ENCODE measurements around the gene SLC25A30.
A peak's percentile ranks its signal among the peaks of the same experiment; 100 is the strongest.

DNA sequence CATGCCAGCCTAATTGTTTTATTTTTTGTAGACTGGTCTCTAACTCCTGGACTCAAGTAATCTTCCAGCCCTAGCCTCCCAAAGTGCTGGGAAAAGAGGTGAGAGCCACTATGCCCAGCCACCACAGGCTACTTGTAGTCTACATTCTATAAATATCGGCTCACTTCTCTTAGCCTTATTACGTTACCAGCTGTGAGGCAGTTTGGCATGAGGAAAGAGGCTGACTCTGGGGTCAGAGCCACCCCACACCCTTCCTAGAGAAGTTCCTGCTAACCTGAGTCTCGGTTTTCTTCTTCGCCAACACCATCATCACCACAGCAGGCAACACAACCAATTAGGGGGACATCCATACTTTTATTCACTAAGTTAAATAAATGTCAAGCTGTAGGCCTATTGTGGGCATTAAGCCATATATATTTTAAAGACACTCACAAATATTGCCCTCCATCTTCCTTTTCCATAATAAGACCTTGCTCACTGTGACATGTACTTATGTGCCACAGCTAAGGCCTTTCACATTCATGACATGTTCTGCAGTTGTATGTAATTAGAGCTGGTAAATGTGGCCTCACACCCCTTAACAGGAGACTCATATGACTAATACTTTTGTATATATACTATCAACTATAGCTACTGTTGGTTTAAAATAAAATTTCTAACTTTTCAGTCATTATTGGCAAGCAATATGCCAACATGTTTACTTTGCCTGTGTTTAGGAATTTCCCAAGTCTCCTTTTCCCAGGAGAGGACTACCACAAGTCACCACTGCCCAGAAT lies 5.7 kb downstream of the SLC25A30 start:
- TF ChIP-seq CTCF (IDR thresholded peaks at IDR 0.05) = no peak
- TF ChIP-seq POLR2A (IDR thresholded peaks at IDR 0.05) = peak in 1 of 2 donors; percentile 28

Measured in heart left ventricle (tissue), 13 donors.